Naive B cell (primary cell): ENCODE data around the gene VWA5B2. TPM values are rescaled to one million over a fixed set of nuclear protein-coding genes. Genes with fewer than 3 reads are reported as not detected.
A peak's percentile ranks its signal among the peaks of the same experiment; 100 is the strongest.

Source experiments
- ATAC-seq, 2 donors: fragments of 150-1000 bp; cut with Tn5 transposase; 2 replicates each; pipeline ENCODE4 v1.10.0; 2021; ENCODE audit warnings: low read depth in 2 of 2, mild to moderate bottlenecking in 2 of 2, moderate library complexity in 2 of 2
- DNase-seq: peaks from one replicate; pipeline ENCODE4 v3.0.0; 2022
- H3K27ac Mint-ChIP-seq, 6 donors: one replicate each; pipeline ENCODE4 v1.8.0; 2020 to 2022; ENCODE audit warnings: mild to moderate bottlenecking in 6 of 6, mixed read lengths in 6 of 6, moderate library complexity in 5 of 6, inconsistent platforms in 2 of 6
- H3K27me3 Mint-ChIP-seq, 3 donors: one replicate each; pipeline ENCODE4 v1.8.0; 2021 to 2022; ENCODE audit warnings: mixed read lengths in 3 of 3, mild to moderate bottlenecking in 1 of 3
- H3K36me3 Mint-ChIP-seq, 2 donors: one replicate each; pipeline ENCODE4 v1.8.0; 2020 to 2022; ENCODE audit warnings: mixed read lengths in 2 of 2, inconsistent platforms in 1 of 2, mild to moderate bottlenecking in 1 of 2
- H3K4me1 Mint-ChIP-seq, 3 donors: one replicate each; pipeline ENCODE4 v1.8.0; 2020 to 2022; ENCODE audit warnings: mixed read lengths in 3 of 3, inconsistent platforms in 1 of 3, mild to moderate bottlenecking in 1 of 3, moderate library complexity in 1 of 3
- H3K4me3 Mint-ChIP-seq, 8 donors: one replicate each; pipeline ENCODE4 v1.8.0; 2020 to 2022; ENCODE audit warnings: mild to moderate bottlenecking in 8 of 8, mixed read lengths in 8 of 8, moderate library complexity in 8 of 8, inconsistent platforms in 2 of 8
- H3K9me3 Mint-ChIP-seq, 7 donors: one replicate each; pipeline ENCODE4 v1.8.0; 2020 to 2022; ENCODE audit warnings: mixed read lengths in 7 of 7, mild to moderate bottlenecking in 5 of 7, inconsistent platforms in 2 of 7, moderate library complexity in 1 of 7
- polyA plus RNA-seq, 6 donors: library from polyadenylated mRNA; unstranded; fragments of 300-500 nt; fragmentation: Illumina TruSeq; gene quantifications; one replicate each; pipeline ENCODE4 v1.2.3, GENCODE V29; 2021; ENCODE audit warnings: low read depth in 6 of 6

VWA5B2 gene
- polyA plus RNA-seq, 6 donors from 2014 or later = not detected

- peaks cover 10 to 18% of the 10 kb centered on the region in 2 donors for H3K36me3 Mint-ChIP-seq
- H3K4me1 Mint-ChIP-seq = peaks cover 4% of the 10 kb centered on the region in 3 donors
- H3K4me3 Mint-ChIP-seq = no peak overlapping the region
- ATAC-seq (no peak), DNase-seq (no peak)
- no peaks in the 10 kb centered on the region for H3K9me3 Mint-ChIP-seq
- no peak overlapping the region for H3K27ac Mint-ChIP-seq
- H3K27me3 Mint-ChIP-seq = peaks cover 4 to 14% (median 4%) of the 10 kb centered on the region in 3 donors
These were observed 10.3 kb downstream of the VWA5B2 start for GRCh38 chr3:184239708-184240107.

DNA sequence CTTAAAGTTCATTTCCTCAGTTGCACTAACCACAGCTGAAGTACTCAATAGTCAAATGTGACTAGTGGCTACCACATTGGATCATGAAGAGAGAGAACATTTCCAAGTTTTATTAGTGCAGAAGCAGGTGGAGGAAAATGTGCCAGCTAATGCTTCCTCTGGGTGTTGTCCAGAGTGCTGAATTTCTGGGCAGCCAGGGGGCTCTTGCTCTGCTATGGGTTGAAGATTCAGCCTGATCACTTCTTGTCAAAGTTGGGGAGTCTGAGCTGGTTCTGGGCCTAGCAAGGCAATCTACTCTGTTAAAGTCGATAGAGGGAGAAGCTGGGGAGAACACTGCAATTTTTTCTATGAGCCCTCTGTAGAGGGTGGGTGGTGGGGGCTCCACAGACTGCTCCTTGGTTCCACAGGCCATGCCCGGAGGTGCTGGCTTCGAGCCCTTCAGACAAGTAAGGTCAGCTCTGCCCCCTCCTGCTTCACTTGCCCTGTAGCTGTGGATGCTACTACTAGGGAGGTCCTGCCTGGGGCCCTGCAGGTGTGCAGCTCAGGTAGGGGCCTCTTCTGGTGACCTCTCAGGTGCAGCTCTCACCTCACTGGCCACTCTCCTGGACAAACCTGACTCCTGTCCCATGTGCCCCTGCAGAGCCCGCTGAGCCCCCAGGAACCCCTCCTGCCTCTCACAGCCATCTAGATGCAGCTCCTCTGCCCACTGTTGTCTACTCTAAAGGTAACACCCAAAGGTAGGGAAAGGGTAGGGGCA is 11.2 kb downstream of the VWA5B2 start:
- H3K36me3 Mint-ChIP-seq = peaks cover 10 to 24% of the 10 kb centered on the region in 2 donors
- ATAC-seq (no peak), DNase-seq (no peak)
- H3K4me3 Mint-ChIP-seq = no peak overlapping the region
- H3K9me3 Mint-ChIP-seq = no peaks in the 10 kb centered on the region
- H3K4me1 Mint-ChIP-seq = peaks cover 6 to 9% (median 8%) of the 10 kb centered on the region in 3 donors
- H3K27me3 Mint-ChIP-seq = peaks cover 0 to 11% (median 1%) of the 10 kb centered on the region in 3 donors
- H3K27ac Mint-ChIP-seq = no peak overlapping the region

DNA sequence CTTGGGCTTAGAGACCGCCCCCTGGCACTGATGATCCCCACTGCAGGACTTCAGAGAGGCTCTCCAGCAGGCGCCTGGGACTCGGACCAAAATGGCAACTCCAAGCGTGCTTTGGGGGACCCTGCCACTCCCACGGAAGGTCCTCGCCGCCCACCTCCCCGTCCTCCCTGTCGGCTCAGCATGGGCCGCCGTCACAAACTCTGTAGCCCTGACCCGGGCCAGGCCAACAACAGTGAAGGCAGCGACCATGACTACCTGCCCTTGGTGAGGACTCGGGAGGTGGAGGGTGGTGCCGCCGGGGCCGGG is 11.7 kb downstream of the VWA5B2 start:
- Mint-ChIP-seq H3K4me3 (no peak overlapping the region), H3K27ac (no peak overlapping the region), H3K4me1 (peaks cover 6 to 13% (median 8%) of the 10 kb centered on the region in 3 donors), H3K9me3 (no peaks in the 10 kb centered on the region), H3K27me3 (peaks cover 0 to 8% (median 0%) of the 10 kb centered on the region in 3 donors), H3K36me3 (peaks cover 13 to 30% of the 10 kb centered on the region in 2 donors)
- ATAC-seq (no peak), DNase-seq (no peak)

DNA sequence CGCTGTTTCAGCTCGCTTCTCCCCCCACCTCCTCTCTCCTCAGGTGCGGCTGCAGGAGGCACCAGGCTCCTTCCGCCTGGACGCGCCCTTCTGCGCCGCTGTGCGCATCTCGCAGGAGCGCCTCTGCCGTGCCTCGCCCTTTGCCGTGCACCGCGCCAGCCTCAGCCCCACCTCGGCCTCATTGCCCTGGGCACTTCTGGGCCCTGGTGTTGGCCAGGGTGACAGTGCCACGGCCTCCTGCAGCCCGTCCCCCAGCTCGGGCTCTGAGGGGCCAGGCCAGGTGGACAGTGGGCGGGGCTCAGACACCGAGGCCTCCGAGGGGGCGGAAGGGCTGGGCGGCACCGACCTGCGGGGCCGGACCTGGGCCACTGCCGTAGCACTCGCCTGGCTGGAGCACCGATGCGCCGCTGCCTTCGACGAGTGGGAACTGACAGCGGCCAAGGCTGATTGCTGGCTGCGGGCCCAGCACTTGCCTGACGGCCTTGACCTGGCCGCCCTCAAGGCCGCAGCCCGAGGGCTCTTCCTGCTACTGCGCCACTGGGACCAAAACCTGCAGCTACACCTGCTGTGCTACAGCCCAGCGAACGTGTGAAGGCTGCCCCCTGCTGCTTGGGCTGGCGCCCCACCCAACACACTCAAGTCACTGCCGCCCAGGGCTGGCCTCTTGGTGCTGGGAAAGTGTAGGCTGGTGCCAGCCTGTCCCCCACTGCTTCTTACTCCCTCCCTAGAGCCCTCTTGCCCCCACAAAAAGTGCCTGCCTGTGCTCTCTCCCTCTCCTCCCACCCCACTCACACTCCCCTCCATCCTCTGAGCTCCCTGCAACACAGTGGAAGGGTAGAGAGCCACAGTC is 12.3 kb downstream of the VWA5B2 start:
- ATAC-seq (peak; percentile 32 to 33), DNase-seq (no peak)
- Mint-ChIP-seq H3K27ac (no peak overlapping the region), H3K9me3 (no peaks in the 10 kb centered on the region), H3K36me3 (peaks cover 15 to 32% of the 10 kb centered on the region in 2 donors), H3K4me1 (peaks cover 8 to 15% (median 9%) of the 10 kb centered on the region in 3 donors), H3K4me3 (no peak overlapping the region), H3K27me3 (peaks cover 0 to 8% (median 0%) of the 10 kb centered on the region in 3 donors)

DNA sequence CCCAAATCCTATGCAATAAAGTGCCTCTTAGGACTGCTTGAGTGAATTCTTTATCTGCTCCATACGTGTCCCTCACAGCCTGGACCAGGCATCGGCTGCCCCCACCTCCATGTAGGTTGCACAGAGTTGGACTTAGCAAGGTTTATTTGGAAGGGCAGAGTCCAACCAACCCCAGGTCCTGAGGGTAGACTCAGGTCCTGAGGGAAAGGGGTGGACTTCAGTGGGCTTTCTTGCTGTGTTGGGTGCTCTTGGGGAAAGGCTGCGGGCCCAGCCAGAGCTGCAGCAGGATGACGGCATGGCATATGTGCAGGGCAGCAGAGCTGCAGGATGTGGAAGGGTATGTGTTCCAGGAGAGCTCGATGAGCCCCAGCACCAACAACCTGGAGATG is 12.9 kb downstream of the VWA5B2 start:
- no peak for ATAC-seq
- Mint-ChIP-seq H3K4me3 (peak overlapping the region in 2 of 8 donors; percentile 43 to 72), H3K4me1 (peaks cover 8 to 15% (median 10%) of the 10 kb centered on the region in 3 donors)

GRCh38 chr3:184248454-184249411 is 19.3 kb downstream of the VWA5B2 start, which contains the start of gene ALG3:
ALG3 (minus strand) TSS chr3:184248962; CDS start chr3:184248940, 22 bp downstream.
- peak; percentile 51 to 59 for ATAC-seq
- H3K27me3 Mint-ChIP-seq = no peaks in the 10 kb centered on the region

More for the DNA sequence above, 12.9 kb downstream of the VWA5B2 start:
- peaks cover 15 to 32% of the 10 kb centered on the region in 2 donors for H3K36me3 Mint-ChIP-seq
- peaks cover 0 to 5% (median 0%) of the 10 kb centered on the region in 3 donors for H3K27me3 Mint-ChIP-seq
- no peaks in the 10 kb centered on the region for H3K9me3 Mint-ChIP-seq
- no peak overlapping the region for H3K27ac Mint-ChIP-seq
- DNase-seq = no peak

GRCh38 chr3:184249412-184250166 is 20.2 kb downstream of the VWA5B2 start, which contains the start of gene EEF1AKMT4:
EEF1AKMT4 (plus strand) TSS chr3:184249672; CDS start chr3:184249695, 23 bp downstream.
- H3K36me3 Mint-ChIP-seq = peaks cover 5 to 16% of the 10 kb centered on the region in 2 donors
- no peaks in the 10 kb centered on the region for H3K9me3 Mint-ChIP-seq
- H3K27me3 Mint-ChIP-seq = no peaks in the 10 kb centered on the region
- DNase-seq = peak; percentile 91
- peak within 1 kb of the TSS; percentile 96 to 100 (median 98) for H3K4me3 Mint-ChIP-seq
- H3K27ac Mint-ChIP-seq = peak within 1 kb of the TSS; percentile 93 to 99 (median 98)
- ATAC-seq = peak; percentile 83 to 86
- peaks cover 18 to 29% (median 24%) of the 10 kb centered on the region in 3 donors for H3K4me1 Mint-ChIP-seq

More at GRCh38 chr3:184248454-184249411, 19.3 kb downstream of the VWA5B2 start, which contains the start of gene ALG3:
- H3K4me1 Mint-ChIP-seq = peaks cover 21 to 32% (median 24%) of the 10 kb centered on the region in 3 donors
- DNase-seq = peak; percentile 85
- peak within 1 kb of the TSS; percentile 96 to 100 (median 98) for H3K4me3 Mint-ChIP-seq
- H3K9me3 Mint-ChIP-seq = no peaks in the 10 kb centered on the region
- H3K36me3 Mint-ChIP-seq = peaks cover 5 to 19% of the 10 kb centered on the region in 2 donors
- peak within 1 kb of the TSS; percentile 93 to 99 (median 98) for H3K27ac Mint-ChIP-seq

DNA sequence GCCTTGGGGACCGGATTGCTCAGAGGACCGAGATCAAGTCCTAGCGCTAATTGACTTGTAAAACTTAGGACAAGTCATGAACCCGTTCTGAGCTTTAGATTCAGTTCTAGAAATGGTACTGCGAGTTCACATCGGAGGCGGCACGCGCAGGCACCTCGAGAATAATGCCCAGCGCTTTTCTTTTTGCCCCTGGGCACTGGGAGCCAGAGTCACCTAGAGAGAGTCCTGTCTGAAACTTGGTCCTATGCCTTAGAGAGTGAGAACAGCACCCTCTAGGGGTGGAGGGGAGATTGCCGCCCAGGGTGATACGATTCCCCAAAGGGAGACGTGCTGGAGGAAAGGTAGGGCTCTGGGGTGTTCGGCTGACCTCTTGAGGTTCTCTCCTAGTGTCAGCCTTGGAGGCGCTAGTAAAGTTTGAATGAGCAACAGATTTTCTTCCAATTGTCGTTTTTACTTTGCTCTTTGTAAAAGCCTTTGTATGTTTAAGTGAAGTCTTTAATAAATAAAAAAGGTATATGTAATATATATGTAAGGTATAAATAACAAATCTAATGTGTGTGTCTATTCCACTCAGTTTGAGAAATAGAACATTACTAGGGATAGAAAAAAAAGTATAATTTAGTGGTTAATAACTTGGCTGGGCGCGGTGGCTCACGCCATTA is 20.9 kb downstream of the VWA5B2 start:
- ATAC-seq = peak; percentile 70 to 72
- peaks cover 5 to 9% of the 10 kb centered on the region in 2 donors for H3K36me3 Mint-ChIP-seq
- peaks cover 13 to 23% (median 20%) of the 10 kb centered on the region in 3 donors for H3K4me1 Mint-ChIP-seq
- no peaks in the 10 kb centered on the region for H3K9me3 Mint-ChIP-seq
- peak; percentile 89 for DNase-seq
- peak overlapping the region in 5 of 6 donors; percentile 21 to 99 (median 76) for H3K27ac Mint-ChIP-seq
- no peaks in the 10 kb centered on the region for H3K27me3 Mint-ChIP-seq
- H3K4me3 Mint-ChIP-seq = peak overlapping the region; percentile 96 to 100 (median 98)

DNA sequence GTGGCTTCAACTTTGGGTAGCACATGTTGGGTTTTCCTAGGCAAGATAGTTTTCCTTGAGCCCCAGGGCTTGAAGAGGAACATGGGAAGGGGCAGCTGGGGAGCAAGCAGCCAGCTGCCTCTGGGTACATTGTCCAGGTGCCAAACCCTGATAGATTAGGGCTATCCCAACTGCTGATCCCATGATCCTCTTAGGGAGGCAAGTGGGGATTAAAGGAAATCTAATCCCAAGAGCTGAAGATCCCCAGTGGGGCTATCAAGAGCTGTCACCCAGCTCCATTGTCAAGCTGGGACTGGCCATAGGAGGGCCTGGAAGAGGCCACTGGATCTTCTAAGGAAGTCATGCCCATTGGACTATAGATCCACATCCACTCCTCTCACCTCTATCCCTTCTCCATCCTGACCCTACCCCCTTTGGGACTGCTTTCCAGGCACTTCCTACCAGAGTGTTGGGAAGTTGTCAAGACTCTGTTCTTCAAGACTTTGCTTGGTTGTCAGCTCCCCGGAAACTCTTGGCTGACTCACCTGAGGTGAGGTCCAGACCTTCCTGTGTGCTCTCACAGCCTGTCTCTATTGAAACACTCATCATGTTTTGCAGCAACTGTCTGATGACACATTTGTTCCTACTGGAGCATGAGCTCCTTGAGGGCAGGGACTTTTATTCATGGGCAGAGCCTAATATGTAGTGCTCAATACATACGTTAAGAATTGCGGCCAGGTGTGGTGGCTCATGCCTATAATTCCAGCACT is 26.1 kb downstream of the VWA5B2 start:
- Mint-ChIP-seq H3K4me1 (peaks cover 9 to 11% (median 9%) of the 10 kb centered on the region in 3 donors), H3K27me3 (peaks cover 15 to 19% (median 16%) of the 10 kb centered on the region in 3 donors), H3K36me3 (peaks cover 0 to 11% of the 10 kb centered on the region in 2 donors), H3K27ac (no peak overlapping the region), H3K9me3 (no peaks in the 10 kb centered on the region), H3K4me3 (peak overlapping the region in 1 of 8 donors; percentile 36)
- ATAC-seq (no peak), DNase-seq (no peak)

GRCh38 chr3:184257083-184257915 is 27.9 kb downstream of the VWA5B2 start:
- Mint-ChIP-seq H3K4me1 (peaks cover 18 to 20% (median 19%) of the 10 kb centered on the region in 3 donors), H3K27me3 (peaks cover 23 to 32% (median 28%) of the 10 kb centered on the region in 3 donors), H3K36me3 (peaks cover 0 to 13% of the 10 kb centered on the region in 2 donors), H3K4me3 (no peak overlapping the region), H3K27ac (no peak overlapping the region), H3K9me3 (no peaks in the 10 kb centered on the region)
- DNase-seq (no peak), ATAC-seq (no peak)
